Adipocyte (in vitro differentiated cells): ENCODE results near the gene TNFAIP8.

Experiments used
- DNase-seq: peaks from one replicate; pipeline ENCODE4 v3.0.0-alpha.2; 2015; ENCODE audit warnings: low read depth
- H3K27me3 ChIP-seq: replicated peaks from 2 replicates; pipeline ENCODE4 v1.7.0; 2013; ENCODE audit warnings: mild to moderate bottlenecking, low read length, moderate library complexity; ENCODE audit not compliant: control insufficient read depth, insufficient read depth
- H3K36me3 ChIP-seq: 2 replicates; pipeline ENCODE4 v1.7.0; 2013; ENCODE audit warnings: low read length, mild to moderate bottlenecking, moderate library complexity; ENCODE audit not compliant: control insufficient read depth, insufficient read depth, severe bottlenecking
- H3K4me1 ChIP-seq: 2 replicates; pipeline ENCODE4 v1.7.0; 2013; ENCODE audit warnings: mild to moderate bottlenecking, low read length, moderate library complexity; ENCODE audit not compliant: control insufficient read depth, insufficient read depth
- H3K4me3 ChIP-seq: 2 replicates; pipeline ENCODE4 v1.7.0; 2013; ENCODE audit warnings: mild to moderate bottlenecking, low read length, moderate library complexity
- H3K9ac ChIP-seq: 2 replicates; pipeline ENCODE4 v1.7.0; 2013; ENCODE audit warnings: mild to moderate bottlenecking, low read length, moderate library complexity
- H3K9me3 ChIP-seq: 2 replicates; pipeline ENCODE4 v1.7.0; 2013; ENCODE audit warnings: mild to moderate bottlenecking, low read length, moderate library complexity; ENCODE audit not compliant: control insufficient read depth

The TNFAIP8 gene

GRCh38 chr5:119361594-119362125 lies 5.8 kb downstream of the TNFAIP8 start:
- Histone ChIP-seq H3K4me3 (peak overlapping the region; percentile 8), H3K9me3 (no peaks in the 10 kb centered on the region), H3K4me1 (peaks cover 53% of the 10 kb centered on the region), H3K27me3 (no peaks in the 10 kb centered on the region), H3K9ac (no peak overlapping the region), H3K36me3 (no peaks in the 10 kb centered on the region)
- no peak for DNase-seq

DNA sequence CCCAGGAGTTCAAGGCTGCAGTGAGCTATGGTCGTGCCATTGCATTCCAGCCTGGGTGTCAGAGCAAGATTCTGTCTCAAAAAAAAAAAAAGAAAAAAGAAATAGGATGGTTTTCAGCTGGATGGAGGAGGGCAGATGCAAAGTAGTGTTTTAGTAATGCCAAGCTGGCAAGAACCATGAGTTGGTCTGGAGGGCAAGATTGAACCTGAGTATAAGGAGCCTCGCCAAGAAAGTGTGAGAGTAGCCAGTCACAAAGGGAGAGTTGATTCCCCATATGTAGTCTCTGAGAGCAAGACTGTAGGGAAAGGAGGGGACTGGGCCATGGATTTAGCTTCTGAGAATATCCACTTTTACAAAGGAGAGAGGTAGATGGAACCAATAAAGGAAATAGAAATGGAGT lies 6.9 kb downstream of the TNFAIP8 start:
- H3K9me3 ChIP-seq, result no peaks in the 10 kb centered on the region
- no peak overlapping the region for H3K9ac ChIP-seq
- peaks cover 57% of the 10 kb centered on the region for H3K4me1 ChIP-seq
- no peaks in the 10 kb centered on the region for H3K36me3 ChIP-seq
- DNase-seq, result no peak
- no peaks in the 10 kb centered on the region for H3K27me3 ChIP-seq
- no peak overlapping the region for H3K4me3 ChIP-seq

- no peak for DNase-seq
- H3K9ac ChIP-seq, result no peak overlapping the region
- no peaks in the 10 kb centered on the region for H3K36me3 ChIP-seq
- no peak overlapping the region for H3K4me3 ChIP-seq
- H3K9me3 ChIP-seq, result no peaks in the 10 kb centered on the region
- H3K4me1 ChIP-seq, result peaks cover 59% of the 10 kb centered on the region
- no peaks in the 10 kb centered on the region for H3K27me3 ChIP-seq
Measured at GRCh38 chr5:119363271-119363670, 7.5 kb downstream of the TNFAIP8 start.

DNA sequence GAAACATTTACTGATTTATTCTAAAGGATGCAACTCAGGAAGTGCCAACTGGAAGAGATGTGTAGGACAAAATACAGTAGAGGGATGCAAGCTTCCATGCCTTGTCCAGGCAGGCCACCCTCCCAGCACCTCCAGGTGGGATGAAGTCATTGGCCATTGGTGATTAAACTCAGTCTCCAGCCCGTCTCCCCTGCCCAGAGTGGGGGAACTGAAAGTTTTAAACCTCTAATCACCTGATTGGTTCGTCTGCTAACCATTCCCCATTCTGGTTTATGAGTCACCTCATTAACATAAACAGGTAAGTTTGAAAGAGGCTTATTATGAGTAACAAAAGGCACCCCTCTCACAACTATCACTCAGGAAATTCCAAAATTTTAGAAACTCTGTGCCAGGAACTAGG lies 8.1 kb downstream of the TNFAIP8 start:
- H3K9ac ChIP-seq, result no peak overlapping the region
- no peak overlapping the region for H3K4me3 ChIP-seq
- H3K36me3 ChIP-seq, result no peaks in the 10 kb centered on the region
- H3K4me1 ChIP-seq, result peaks cover 59% of the 10 kb centered on the region
- H3K9me3 ChIP-seq, result no peaks in the 10 kb centered on the region
- no peak for DNase-seq
- H3K27me3 ChIP-seq, result no peaks in the 10 kb centered on the region

DNA sequence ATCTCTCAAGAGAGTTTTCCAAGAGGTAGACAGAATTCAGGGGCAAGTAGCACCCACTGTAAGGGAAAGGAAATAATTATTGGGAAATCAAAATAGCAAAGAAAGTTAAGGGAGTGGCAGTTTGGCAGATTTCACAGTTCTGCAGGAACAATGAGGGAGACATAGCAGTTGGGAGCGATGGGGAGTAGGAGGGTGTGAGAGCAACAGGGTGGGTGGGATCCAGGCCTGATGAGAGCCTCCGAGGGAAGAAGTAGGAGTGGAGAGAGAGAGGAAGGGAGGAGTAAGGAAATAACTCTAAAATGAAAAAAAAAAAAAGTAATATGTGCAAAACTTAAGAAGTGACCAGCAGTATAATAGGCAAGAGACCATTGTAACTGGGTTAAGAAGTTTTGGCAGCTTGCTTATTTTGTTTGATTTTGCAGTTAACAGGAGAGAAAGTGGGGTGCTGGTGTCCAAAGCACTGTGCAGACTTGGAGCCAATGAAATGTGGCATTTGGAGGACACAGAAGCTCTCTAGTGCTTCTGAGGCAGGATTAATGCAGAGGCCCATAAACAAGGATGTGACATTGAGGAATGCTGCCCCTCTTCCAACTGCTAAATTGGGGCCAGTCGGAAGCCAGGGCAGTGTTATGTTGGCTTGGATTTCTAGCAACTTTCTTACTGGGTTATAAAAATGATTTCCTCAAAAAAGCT lies 10.2 kb downstream of the TNFAIP8 start:
- Histone ChIP-seq H3K27me3 (no peaks in the 10 kb centered on the region), H3K4me1 (peaks cover 63% of the 10 kb centered on the region), H3K36me3 (no peaks in the 10 kb centered on the region), H3K9me3 (no peaks in the 10 kb centered on the region), H3K9ac (peak overlapping the region; percentile 38), H3K4me3 (no peak overlapping the region)
- no peak for DNase-seq

DNA sequence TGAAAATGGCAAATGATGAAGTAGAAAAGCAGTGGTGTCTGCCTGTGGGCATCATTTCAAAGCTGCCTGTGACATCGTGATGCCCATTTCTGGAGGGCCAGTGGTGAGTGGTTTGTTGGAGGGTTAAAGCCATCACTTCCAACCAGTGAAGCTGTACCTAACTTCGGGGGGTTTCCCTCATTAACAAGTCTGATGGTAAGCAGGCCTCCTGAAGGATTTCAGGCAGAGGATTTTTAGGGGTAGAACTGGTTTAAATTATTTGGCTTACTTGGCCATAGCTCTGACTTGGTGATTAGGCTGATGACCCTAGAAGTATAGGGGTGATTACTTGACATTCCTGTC lies 10.7 kb downstream of the TNFAIP8 start:
- H3K9ac ChIP-seq, result peak overlapping the region; percentile 38
- no peaks in the 10 kb centered on the region for H3K9me3 ChIP-seq
- peaks cover 60% of the 10 kb centered on the region for H3K4me1 ChIP-seq
- H3K36me3 ChIP-seq, result no peaks in the 10 kb centered on the region
- DNase-seq, result no peak
- H3K4me3 ChIP-seq, result peak overlapping the region; percentile 28
- H3K27me3 ChIP-seq, result no peaks in the 10 kb centered on the region

GRCh38 chr5:119367502-119368237 lies 11.9 kb downstream of the TNFAIP8 start:
- no peaks in the 10 kb centered on the region for H3K27me3 ChIP-seq
- no peaks in the 10 kb centered on the region for H3K9me3 ChIP-seq
- H3K9ac ChIP-seq, result no peak overlapping the region
- H3K4me3 ChIP-seq, result no peak overlapping the region
- no peaks in the 10 kb centered on the region for H3K36me3 ChIP-seq
- H3K4me1 ChIP-seq, result peaks cover 53% of the 10 kb centered on the region
- peak; percentile 36 for DNase-seq

GRCh38 chr5:119368238-119368630 lies 12.4 kb downstream of the TNFAIP8 start:
- H3K9me3 ChIP-seq, result no peaks in the 10 kb centered on the region
- DNase-seq, result no peak
- H3K4me3 ChIP-seq, result no peak overlapping the region
- no peaks in the 10 kb centered on the region for H3K36me3 ChIP-seq
- no peaks in the 10 kb centered on the region for H3K27me3 ChIP-seq
- peaks cover 53% of the 10 kb centered on the region for H3K4me1 ChIP-seq
- H3K9ac ChIP-seq, result no peak overlapping the region

DNA sequence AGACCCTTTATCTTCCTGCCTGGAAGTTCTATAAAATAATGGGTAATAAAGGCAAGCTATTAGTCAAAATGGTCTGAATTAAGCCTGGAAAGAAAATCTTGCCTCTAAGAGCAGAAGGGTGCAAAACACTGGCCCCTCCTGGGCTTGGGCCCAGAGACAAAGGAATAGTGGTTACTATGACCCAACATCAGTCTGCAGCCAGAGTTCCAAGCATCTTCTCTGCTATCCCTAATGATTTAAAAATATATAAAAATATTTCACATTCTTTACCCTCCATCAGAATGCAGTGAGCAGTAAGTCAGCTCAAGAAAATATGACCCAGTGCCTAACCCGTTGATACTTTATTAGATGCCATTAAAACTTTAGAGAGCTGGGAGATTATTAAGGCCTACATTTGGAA lies 14.7 kb downstream of the TNFAIP8 start:
- H3K36me3 ChIP-seq, result no peaks in the 10 kb centered on the region
- DNase-seq, result no peak
- no peaks in the 10 kb centered on the region for H3K27me3 ChIP-seq
- H3K9ac ChIP-seq, result peak overlapping the region; percentile 1
- peaks cover 49% of the 10 kb centered on the region for H3K4me1 ChIP-seq
- H3K4me3 ChIP-seq, result no peak overlapping the region
- no peaks in the 10 kb centered on the region for H3K9me3 ChIP-seq

DNA sequence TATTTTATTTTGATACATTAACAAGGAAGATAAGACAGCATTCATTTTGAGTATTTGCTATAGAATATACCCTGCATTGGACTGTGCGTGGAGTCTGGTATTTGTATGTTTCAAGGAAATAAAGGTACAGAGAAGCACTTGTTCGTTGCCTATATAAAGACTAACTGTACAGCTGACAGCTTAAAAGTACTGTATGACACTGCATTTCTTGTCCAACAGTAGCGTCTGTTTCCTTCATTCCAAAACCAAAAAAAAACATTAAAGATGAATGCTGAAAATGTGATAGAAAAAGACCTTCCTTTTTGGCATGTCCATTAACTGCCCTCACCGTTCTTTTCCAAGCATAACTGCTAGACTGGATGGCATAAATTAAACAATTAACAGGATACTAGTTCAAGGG lies 15.3 kb downstream of the TNFAIP8 start:
- Histone ChIP-seq H3K4me3 (no peak overlapping the region), H3K9ac (peak overlapping the region; percentile 1), H3K36me3 (no peaks in the 10 kb centered on the region), H3K9me3 (no peaks in the 10 kb centered on the region), H3K27me3 (no peaks in the 10 kb centered on the region), H3K4me1 (peaks cover 43% of the 10 kb centered on the region)
- DNase-seq, result no peak

- Histone ChIP-seq H3K9ac (no peak overlapping the region), H3K9me3 (no peaks in the 10 kb centered on the region), H3K27me3 (no peaks in the 10 kb centered on the region), H3K4me1 (peaks cover 25% of the 10 kb centered on the region), H3K4me3 (no peak overlapping the region), H3K36me3 (no peaks in the 10 kb centered on the region)
- DNase-seq, result no peak
Measured at GRCh38 chr5:119373449-119373858, 17.6 kb downstream of the TNFAIP8 start.
